ENCODE data around the gene ITGB6.

Gene ITGB6

GRCh38 chr2:160169471-160169870 is 30.6 kb downstream of the ITGB6 start:
- H3K27ac ChIP-seq (replicated peaks): no peak overlapping the region
- peaks cover 7% of the 10 kb centered on the region for H3K27me3 ChIP-seq (ENCODE audit: insufficient read depth, poor library complexity, severe bottlenecking)
- no peak overlapping the region for H3K4me3 ChIP-seq (replicated peaks; ENCODE audit: insufficient read depth, low read length)
- no peak for DNase-seq (ENCODE audit: low read depth in 1 of 2, low spot score in 1 of 2)
- TF ChIP-seq REST (IDR thresholded peaks at IDR 0.05; ENCODE audit: insufficient replicate concordance, low read depth) (no peak), POLR2AphosphoS5 (IDR thresholded peaks at IDR 0.05; ENCODE audit: low read depth) (no peak), CTCF (IDR thresholded peaks at IDR 0.05; ENCODE audit: insufficient read depth, low read length) (no peak), GABPA (IDR thresholded peaks at IDR 0.05; ENCODE audit: low read depth) (no peak)

GRCh38 chr2:160168878-160169277 is 31.2 kb downstream of the ITGB6 start:
- DNase-seq (ENCODE audit: low read depth in 1 of 2, low spot score in 1 of 2): no peak
- TF ChIP-seq REST (IDR thresholded peaks at IDR 0.05; ENCODE audit: insufficient replicate concordance, low read depth) (no peak), SPI1 (IDR thresholded peaks at IDR 0.05; ENCODE audit: borderline replicate concordance, low read depth) (no peak), GABPA (IDR thresholded peaks at IDR 0.05; ENCODE audit: low read depth) (no peak), POLR2AphosphoS5 (IDR thresholded peaks at IDR 0.05; ENCODE audit: low read depth) (no peak), CTCF (IDR thresholded peaks at IDR 0.05; ENCODE audit: insufficient read depth, low read length) (no peak)
- H3K27me3 ChIP-seq (ENCODE audit: insufficient read depth, poor library complexity, severe bottlenecking): peaks cover 7% of the 10 kb centered on the region
- no peak overlapping the region for H3K27ac ChIP-seq (replicated peaks)
- H3K4me3 ChIP-seq (replicated peaks; ENCODE audit: insufficient read depth, low read length): no peak overlapping the region

GRCh38 chr2:160167089-160167740 is 32.9 kb downstream of the ITGB6 start:
- TF ChIP-seq GABPA (IDR thresholded peaks at IDR 0.05; ENCODE audit: low read depth): no peak
- Histone ChIP-seq H3K27ac (replicated peaks) (no peak overlapping the region), H3K4me3 (replicated peaks; ENCODE audit: insufficient read depth, low read length) (no peak overlapping the region), H3K27me3 (ENCODE audit: insufficient read depth, poor library complexity, severe bottlenecking) (peaks cover 7% of the 10 kb centered on the region)
- DNase-seq (ENCODE audit: low read depth in 1 of 2, low spot score in 1 of 2): no peak

- Histone ChIP-seq H3K4me3 (replicated peaks; ENCODE audit: insufficient read depth, low read length) (no peak overlapping the region), H3K27ac (replicated peaks) (no peak overlapping the region), H3K27me3 (ENCODE audit: insufficient read depth, poor library complexity, severe bottlenecking) (peaks cover 7% of the 10 kb centered on the region)
- no peak for TF ChIP-seq REST (IDR thresholded peaks at IDR 0.05; ENCODE audit: insufficient replicate concordance, low read depth)
- no peak for TF ChIP-seq CTCF (IDR thresholded peaks at IDR 0.05; ENCODE audit: insufficient read depth, low read length)
- TF ChIP-seq GABPA (IDR thresholded peaks at IDR 0.05; ENCODE audit: low read depth): no peak
- no peak for TF ChIP-seq SPI1 (IDR thresholded peaks at IDR 0.05; ENCODE audit: borderline replicate concordance, low read depth)
- no peak for TF ChIP-seq POLR2AphosphoS5 (IDR thresholded peaks at IDR 0.05; ENCODE audit: low read depth)
- DNase-seq (ENCODE audit: low read depth in 1 of 2, low spot score in 1 of 2): no peak
Observed at GRCh38 chr2:160165996-160166395, 34.1 kb downstream of the ITGB6 start.
